ENCODE results near the gene VAT1. TPM values are rescaled to one million over a fixed set of nuclear protein-coding genes. Genes with fewer than 3 reads are reported as not detected.

Gene VAT1
- total and polyA plus RNA-seq, 2 donors (not counting 1 experiment from before 2014, with no cell fraction given) = 20.4 to 90.7 TPM

DNA sequence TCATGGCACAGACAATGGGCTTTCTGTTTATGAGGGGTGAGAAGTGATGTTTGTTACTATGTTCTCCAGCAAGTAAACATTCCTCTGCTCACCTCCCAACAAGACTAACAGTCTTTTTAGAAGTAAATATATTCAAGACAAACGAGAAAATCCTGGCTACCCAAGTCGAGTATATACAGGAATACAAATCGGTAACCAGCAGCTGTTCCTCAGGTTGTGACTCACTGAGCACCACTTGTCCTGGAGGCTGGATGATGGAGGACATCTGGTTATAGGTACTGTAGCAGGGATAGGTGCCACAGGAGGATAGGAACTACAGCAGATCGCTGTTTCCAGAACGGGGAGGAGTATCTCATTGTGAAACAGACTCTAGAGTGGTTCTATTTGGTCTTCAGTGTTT is 29.3 kb downstream of the VAT1 start:
- no peak overlapping the region for H3K27ac ChIP-seq (ENCODE audit: low read length in 2 of 2)
- no peak for DNase-seq
- H3K4me1 ChIP-seq (ENCODE audit: control insufficient read depth in 2 of 2, insufficient read depth in 2 of 2, low read length in 2 of 2) = peaks cover 17 to 18% of the 10 kb centered on the region in 2 donors
- CTCF ChIA-PET = interaction anchor here (1.3 kb wide), 1 partner anchor 12 kb away, joined by 3 read pairs; the partner anchor contains the start of gene RUNDC1
- WGBS (ENCODE audit: insufficient coverage) = 98% methylated on average over 4 of the region's 5 CpGs
- H3K9me3 ChIP-seq (ENCODE audit: control extremely low read depth in 1 of 3, control insufficient read depth in 2 of 3, insufficient read depth in 1 of 3, low read length in 2 of 3) = no peaks in the 10 kb centered on the region
- no peak overlapping the region for H3K4me2 ChIP-seq (replicated peaks; ENCODE audit: low read depth, low read length, poor library complexity, severe bottlenecking)
- H3K27me3 ChIP-seq (replicated peaks in 1 of 4; ENCODE audit: control extremely low read depth in 1 of 4, control insufficient read depth in 3 of 4, insufficient read depth in 4 of 4, low read length in 3 of 4) = no peaks in the 10 kb centered on the region
- no peak for ATAC-seq (ENCODE audit: low read depth)
- Mint-ChIP-seq H3K4me3 (no peak overlapping the region), H3K4me1 (peaks cover 30% of the 10 kb centered on the region), H3K27ac (peak overlapping the region; percentile 50), H3K27me3 (no peaks in the 10 kb centered on the region), H3K9me3 (ENCODE audit: insufficient read depth) (no peaks in the 10 kb centered on the region)
- H4K20me1 ChIP-seq (ENCODE audit: control insufficient read depth, insufficient read depth, low read length, poor library complexity, severe bottlenecking) = peaks cover 5% of the 10 kb centered on the region
- peaks cover 27 to 48% of the 10 kb centered on the region in 2 experiments for H3K36me3 ChIP-seq (replicated peaks in 1 of 2; ENCODE audit: control extremely low read depth in 1 of 2, control insufficient read depth in 1 of 2, extremely low read depth in 1 of 2, insufficient read depth in 2 of 2, low read length in 1 of 2)
- intact Hi-C loops (cut with micrococcal nuclease) = loop anchor here (10.0 kb wide), 1 partner anchor 418 kb away; the partner anchor contains the start of gene PSMC3IP
- H3K4me3 ChIP-seq (ENCODE audit: control extremely low read depth in 1 of 5, extremely low read depth in 1 of 5, insufficient read depth in 1 of 5, low read depth in 2 of 5, low read length in 4 of 5) = no peak overlapping the region
- TF ChIP-seq EZH2 (IDR thresholded peaks at IDR 0.05; ENCODE audit: borderline replicate concordance, insufficient read depth, low read depth, low read length, poor library complexity, severe bottlenecking) = no peak
- TF ChIP-seq, protein P1, sequence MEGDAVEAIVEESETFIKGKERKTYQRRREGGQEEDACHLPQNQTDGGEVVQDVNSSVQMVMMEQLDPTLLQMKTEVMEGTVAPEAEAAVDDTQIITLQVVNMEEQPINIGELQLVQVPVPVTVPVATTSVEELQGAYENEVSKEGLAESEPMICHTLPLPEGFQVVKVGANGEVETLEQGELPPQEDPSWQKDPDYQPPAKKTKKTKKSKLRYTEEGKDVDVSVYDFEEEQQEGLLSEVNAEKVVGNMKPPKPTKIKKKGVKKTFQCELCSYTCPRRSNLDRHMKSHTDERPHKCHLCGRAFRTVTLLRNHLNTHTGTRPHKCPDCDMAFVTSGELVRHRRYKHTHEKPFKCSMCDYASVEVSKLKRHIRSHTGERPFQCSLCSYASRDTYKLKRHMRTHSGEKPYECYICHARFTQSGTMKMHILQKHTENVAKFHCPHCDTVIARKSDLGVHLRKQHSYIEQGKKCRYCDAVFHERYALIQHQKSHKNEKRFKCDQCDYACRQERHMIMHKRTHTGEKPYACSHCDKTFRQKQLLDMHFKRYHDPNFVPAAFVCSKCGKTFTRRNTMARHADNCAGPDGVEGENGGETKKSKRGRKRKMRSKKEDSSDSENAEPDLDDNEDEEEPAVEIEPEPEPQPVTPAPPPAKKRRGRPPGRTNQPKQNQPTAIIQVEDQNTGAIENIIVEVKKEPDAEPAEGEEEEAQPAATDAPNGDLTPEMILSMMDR (IDR thresholded peaks at IDR 0.05) = no peak
- no peak overlapping the region for H2AFZ ChIP-seq (ENCODE audit: insufficient read depth, low read depth, low read length, poor library complexity, severe bottlenecking)
- POLR2A ChIA-PET = interaction anchor here (0.7 kb wide), 1 partner anchor 401 kb away, joined by 3 read pairs; no protein-coding TSS in a partner anchor
- H3K79me2 ChIP-seq (ENCODE audit: control insufficient read depth, insufficient read depth, low read length) = peaks cover 42% of the 10 kb centered on the region
- no peak overlapping the region for H3K9ac ChIP-seq (ENCODE audit: low read length)

- Histone ChIP-seq H3K27me3 (replicated peaks in 1 of 4; ENCODE audit: control extremely low read depth in 1 of 4, control insufficient read depth in 3 of 4, insufficient read depth in 4 of 4, low read length in 3 of 4) (no peaks in the 10 kb centered on the region), H3K9ac (ENCODE audit: low read length) (no peak overlapping the region), H3K4me3 (ENCODE audit: control extremely low read depth in 1 of 5, extremely low read depth in 1 of 5, insufficient read depth in 1 of 5, low read depth in 2 of 5, low read length in 4 of 5) (no peak overlapping the region), H4K20me1 (ENCODE audit: control insufficient read depth, insufficient read depth, low read length, poor library complexity, severe bottlenecking) (peaks cover 5% of the 10 kb centered on the region), H3K4me1 (ENCODE audit: control insufficient read depth in 2 of 2, insufficient read depth in 2 of 2, low read length in 2 of 2) (peaks cover 18 to 21% of the 10 kb centered on the region in 2 donors), H3K79me2 (ENCODE audit: control insufficient read depth, insufficient read depth, low read length) (peaks cover 51% of the 10 kb centered on the region), H3K9me3 (ENCODE audit: control extremely low read depth in 1 of 3, control insufficient read depth in 2 of 3, insufficient read depth in 1 of 3, low read length in 2 of 3) (no peaks in the 10 kb centered on the region), H3K36me3 (replicated peaks in 1 of 2; ENCODE audit: control extremely low read depth in 1 of 2, control insufficient read depth in 1 of 2, extremely low read depth in 1 of 2, insufficient read depth in 2 of 2, low read length in 1 of 2) (peaks cover 27 to 57% of the 10 kb centered on the region in 2 experiments), H3K4me2 (replicated peaks; ENCODE audit: low read depth, low read length, poor library complexity, severe bottlenecking) (no peak overlapping the region), H3K27ac (ENCODE audit: low read length in 2 of 2) (no peak overlapping the region), H2AFZ (ENCODE audit: insufficient read depth, low read depth, low read length, poor library complexity, severe bottlenecking) (no peak overlapping the region)
- ChIA-PET CTCF (no interaction called here), POLR2A (no interaction called here)
- no peak for TF ChIP-seq EZH2 (IDR thresholded peaks at IDR 0.05; ENCODE audit: borderline replicate concordance, insufficient read depth, low read depth, low read length, poor library complexity, severe bottlenecking)
- TF ChIP-seq, protein P1 (IDR thresholded peaks at IDR 0.05) = no peak
- Mint-ChIP-seq H3K27ac (no peak overlapping the region), H3K4me1 (peaks cover 30% of the 10 kb centered on the region), H3K4me3 (no peak overlapping the region), H3K9me3 (ENCODE audit: insufficient read depth) (no peaks in the 10 kb centered on the region), H3K27me3 (no peaks in the 10 kb centered on the region)
- ATAC-seq (ENCODE audit: low read depth) (no peak), DNase-seq (no peak)
- intact Hi-C loops (cut with micrococcal nuclease) = loop anchor here (10.0 kb wide), 1 partner anchor 417 kb away; the partner anchor contains the start of gene PSMC3IP
- WGBS (ENCODE audit: insufficient coverage) = 95% methylated on average over 6 of the region's 6 CpGs
Measured at GRCh38 chr17:42991471-42991870, 30.7 kb downstream of the VAT1 start.

Data from B cell (primary cell).